ENCODE results near the gene SPINK6. TPM values are rescaled to one million over a fixed set of nuclear protein-coding genes. Genes with fewer than 3 reads are reported as not detected.

Gene SPINK6
- total RNA-seq: 1 to 10 TPM in 1 of 3 donors, not detected in 2; 3.0 TPM
- long read RNA-seq, donor 1: 0 reads
- long read RNA-seq, donor 2, partial matches to known transcripts: 0 of 2 reads
- long read RNA-seq, donor 2, other reads (novel, unspliced or antisense): 1 of 2 reads

- no peaks in the 10 kb centered on the region for H3K36me3 ChIP-seq (ENCODE audit: low read depth)
- DNase-seq (no peak), ATAC-seq (no peak)
- intact Hi-C loops (cut with DNase I, micrococcal nuclease): no loop called here
- H3K4me1 ChIP-seq (ENCODE audit: low read depth): no peaks in the 10 kb centered on the region
- H3K4me3 ChIP-seq: no peak within 1 kb of the TSS
- H3K9me3 ChIP-seq: no peaks in the 10 kb centered on the region
- no peak for TF ChIP-seq CTCF (IDR thresholded peaks at IDR 0.05)
Observed at GRCh38 chr5:148202531-148203203, at the start of gene SPINK6. SPINK6 (plus strand) TSS chr5:148203042; CDS start chr5:148203097, 55 bp downstream.

GRCh38 chr5:148156609-148157008, 46.2 kb upstream of the SPINK6 start:
- H3K4me3 ChIP-seq: no peak overlapping the region
- no peaks in the 10 kb centered on the region for H3K4me1 ChIP-seq (ENCODE audit: low read depth)
- TF ChIP-seq CTCF (IDR thresholded peaks at IDR 0.05): no peak
- no peaks in the 10 kb centered on the region for H3K36me3 ChIP-seq (ENCODE audit: low read depth)
- DNase-seq: no peak
- intact Hi-C loops (cut with DNase I, micrococcal nuclease): no loop called here
- H3K9me3 ChIP-seq: peaks cover 2% of the 10 kb centered on the region
- ATAC-seq: no peak

GRCh38 chr5:148162038-148162437, 40.8 kb upstream of the SPINK6 start:
- ATAC-seq: no peak

GRCh38 chr5:148163345-148163744, 39.5 kb upstream of the SPINK6 start:
- Histone ChIP-seq H3K9me3 (no peaks in the 10 kb centered on the region), H3K36me3 (ENCODE audit: low read depth) (no peaks in the 10 kb centered on the region), H3K4me3 (no peak overlapping the region), H3K4me1 (ENCODE audit: low read depth) (no peaks in the 10 kb centered on the region)
- TF ChIP-seq CTCF (IDR thresholded peaks at IDR 0.05): no peak
- DNase-seq (no peak), ATAC-seq (no peak)
- intact Hi-C loops (cut with DNase I, micrococcal nuclease): no loop called here

More at GRCh38 chr5:148162038-148162437, 40.8 kb upstream of the SPINK6 start:
- TF ChIP-seq CTCF (IDR thresholded peaks at IDR 0.05): no peak
- Histone ChIP-seq H3K9me3 (no peaks in the 10 kb centered on the region), H3K4me3 (no peak overlapping the region), H3K4me1 (ENCODE audit: low read depth) (no peaks in the 10 kb centered on the region), H3K36me3 (ENCODE audit: low read depth) (no peaks in the 10 kb centered on the region)
- intact Hi-C loops (cut with DNase I, micrococcal nuclease): no loop called here
- DNase-seq: no peak

GRCh38 chr5:148166550-148167283, 36.1 kb upstream of the SPINK6 start:
- no peaks in the 10 kb centered on the region for H3K36me3 ChIP-seq (ENCODE audit: low read depth)
- no peak overlapping the region for H3K4me3 ChIP-seq
- no peaks in the 10 kb centered on the region for H3K9me3 ChIP-seq
- DNase-seq (no peak), ATAC-seq (no peak)
- no peak for TF ChIP-seq CTCF (IDR thresholded peaks at IDR 0.05)
- H3K4me1 ChIP-seq (ENCODE audit: low read depth): no peaks in the 10 kb centered on the region
- intact Hi-C loops (cut with DNase I, micrococcal nuclease): no loop called here

Data from mucosa of descending colon (tissue), 3 donors.